ENCODE measurements around the gene MRPL11. TPM values are rescaled to one million over a fixed set of nuclear protein-coding genes. Genes with fewer than 3 reads are reported as not detected.
"Not testable (repeated sequence)": the region's sequence is repeated elsewhere in the genome, so short reads cannot be mapped to it uniquely, and the experiment has no call there.

Gene MRPL11
- total RNA-seq, 1 donor from 2014 or later, result 93.0 TPM

DNA sequence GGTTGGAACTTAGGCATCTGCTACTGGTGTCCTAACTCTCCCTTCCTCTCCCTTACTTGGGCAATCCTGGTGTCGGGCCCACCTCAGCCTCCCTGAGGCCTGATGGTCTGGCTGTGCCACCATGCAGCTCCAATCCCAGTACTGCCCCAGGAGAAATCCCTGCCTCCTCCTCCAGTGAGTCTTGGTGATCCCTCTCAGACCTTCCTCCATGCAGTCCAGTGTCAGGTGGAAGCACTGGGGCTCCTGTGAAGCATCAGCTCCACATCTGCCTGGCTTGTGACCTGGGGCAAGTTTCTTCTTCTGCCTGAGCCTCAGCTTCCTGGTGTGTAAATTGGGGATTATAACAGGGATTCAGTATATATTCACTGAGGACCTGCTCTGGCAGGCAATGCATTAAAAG is 26.3 kb upstream of the MRPL11 start:
- no peak overlapping the region for H3K4me3 Mint-ChIP-seq
- intact Hi-C loops (cut with micrococcal nuclease), result loop anchor here (5.0 kb wide), 1 partner anchor 152 kb away; the partner anchor contains the start of gene RBM14
- no peaks in the 10 kb centered on the region for H3K27me3 Mint-ChIP-seq (ENCODE audit: insufficient read depth)
- DNase-seq (ENCODE audit: low spot score), result no peak
- peaks cover 6% of the 10 kb centered on the region for H3K36me3 Mint-ChIP-seq (ENCODE audit: low read depth)
- no peak overlapping the region for H3K27ac Mint-ChIP-seq
- peaks cover 18% of the 10 kb centered on the region for H3K9me3 Mint-ChIP-seq
- peaks cover 28% of the 10 kb centered on the region for H3K4me1 Mint-ChIP-seq (ENCODE audit: low read depth)

- H3K27me3 Mint-ChIP-seq (ENCODE audit: insufficient read depth); intact Hi-C loops (cut with micrococcal nuclease); DNase-seq (ENCODE audit: low spot score); H3K4me3 Mint-ChIP-seq; H3K36me3 Mint-ChIP-seq (ENCODE audit: low read depth); H3K27ac Mint-ChIP-seq: not testable (repeated sequence)
- Mint-ChIP-seq H3K9me3 (peaks cover 18% of the 10 kb centered on the region), H3K4me1 (ENCODE audit: low read depth) (peaks cover 33% of the 10 kb centered on the region)
Observed at GRCh38 chr11:66464116-66464515, 25.5 kb upstream of the MRPL11 start.

DNA sequence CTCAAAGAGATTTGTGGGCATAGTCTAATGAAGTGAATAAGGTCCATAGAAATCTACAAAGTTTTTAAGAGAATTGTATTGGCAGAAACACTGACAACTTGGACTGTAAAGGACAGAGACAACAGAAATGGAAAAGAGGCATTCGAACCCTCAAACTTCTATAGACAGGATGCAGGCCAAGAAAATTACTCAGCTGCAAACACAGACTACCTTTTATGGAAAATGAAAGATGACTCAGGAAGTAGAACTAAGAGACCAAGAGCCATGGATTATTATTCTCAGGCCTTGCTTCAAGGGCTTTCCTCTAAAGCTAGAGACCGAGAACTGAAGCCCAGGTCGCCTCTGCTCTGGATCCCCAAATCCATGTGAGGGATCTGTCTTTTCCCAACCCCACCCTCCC is 24.3 kb upstream of the MRPL11 start:
- DNase-seq (ENCODE audit: low spot score), result no peak
- no peaks in the 10 kb centered on the region for H3K27me3 Mint-ChIP-seq (ENCODE audit: insufficient read depth)
- H3K4me3 Mint-ChIP-seq, result no peak overlapping the region
- peaks cover 35% of the 10 kb centered on the region for H3K4me1 Mint-ChIP-seq (ENCODE audit: low read depth)
- peaks cover 6% of the 10 kb centered on the region for H3K36me3 Mint-ChIP-seq (ENCODE audit: low read depth)
- peak overlapping the region; percentile 4 for H3K27ac Mint-ChIP-seq
- H3K9me3 Mint-ChIP-seq, result peaks cover 18% of the 10 kb centered on the region
- intact Hi-C loops (cut with micrococcal nuclease), result no loop called here

DNA sequence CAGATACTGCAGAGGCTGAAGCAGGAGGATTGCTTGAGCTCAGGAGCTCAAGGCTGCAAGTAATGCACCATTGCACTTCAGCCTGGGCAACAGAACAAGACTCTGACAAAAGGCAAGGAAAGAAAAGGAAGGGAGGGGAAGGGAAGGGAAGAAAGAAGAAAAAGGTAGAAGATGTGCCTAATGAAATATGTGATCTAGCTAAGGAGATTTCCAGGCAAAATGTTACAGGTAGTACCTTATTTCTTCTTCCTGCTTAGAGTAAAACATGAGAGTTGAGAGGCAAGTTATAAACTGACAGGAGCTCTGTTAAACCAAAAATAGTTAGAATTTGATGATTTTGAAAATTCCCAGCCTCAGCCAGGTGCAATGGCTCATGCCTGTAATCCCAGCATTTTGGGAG is 23.4 kb upstream of the MRPL11 start:
- intact Hi-C loops (cut with micrococcal nuclease), result no loop called here

DNA sequence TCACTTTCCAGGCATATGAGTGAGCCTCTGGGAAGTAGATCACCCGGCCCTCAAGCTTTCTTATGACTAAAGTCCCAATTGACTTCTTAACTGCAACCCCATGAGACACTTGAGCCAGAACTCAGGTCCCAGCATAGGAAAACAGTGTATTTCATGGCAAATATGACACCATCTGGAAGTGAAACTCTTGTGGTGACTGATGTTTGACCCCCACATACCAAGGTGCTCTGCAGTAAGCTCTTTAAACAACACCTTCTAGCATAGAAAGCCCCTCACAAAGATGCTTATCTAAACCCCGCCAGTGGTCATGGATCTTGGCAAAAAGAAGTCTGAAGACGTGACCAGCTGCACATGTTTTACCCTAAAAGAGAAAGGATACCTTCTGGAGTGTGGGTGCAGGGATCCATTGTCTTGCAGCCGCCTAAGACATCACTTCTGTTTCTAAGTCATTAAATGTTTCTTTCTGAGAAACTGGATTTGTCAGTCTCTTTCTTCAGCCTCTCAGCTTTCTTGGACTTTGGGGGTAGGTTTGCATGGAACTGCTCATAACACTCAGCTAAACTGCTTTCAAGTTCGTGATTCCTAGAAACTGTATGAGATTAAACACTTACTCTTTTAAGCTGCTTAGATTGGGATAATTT is 20.6 kb upstream of the MRPL11 start:
- Mint-ChIP-seq H3K36me3 (ENCODE audit: low read depth) (peaks cover 6% of the 10 kb centered on the region), H3K4me1 (ENCODE audit: low read depth) (peaks cover 36% of the 10 kb centered on the region), H3K27me3 (ENCODE audit: insufficient read depth) (no peaks in the 10 kb centered on the region), H3K4me3 (peak overlapping the region; percentile 7), H3K27ac (peak overlapping the region; percentile 58), H3K9me3 (peaks cover 18% of the 10 kb centered on the region)
- no peak for DNase-seq (ENCODE audit: low spot score)
- intact Hi-C loops (cut with micrococcal nuclease), result no loop called here

More for the DNA sequence above, 23.4 kb upstream of the MRPL11 start:
- Mint-ChIP-seq H3K27ac (no peak overlapping the region), H3K36me3 (ENCODE audit: low read depth) (peaks cover 6% of the 10 kb centered on the region), H3K27me3 (ENCODE audit: insufficient read depth) (no peaks in the 10 kb centered on the region), H3K4me1 (ENCODE audit: low read depth) (peaks cover 35% of the 10 kb centered on the region), H3K9me3 (peaks cover 18% of the 10 kb centered on the region), H3K4me3 (no peak overlapping the region)
- DNase-seq (ENCODE audit: low spot score), result no peak

- H3K27ac Mint-ChIP-seq, result no peak overlapping the region
- no peak for DNase-seq (ENCODE audit: low spot score)
- H3K4me3 Mint-ChIP-seq, result no peak overlapping the region
- H3K27me3 Mint-ChIP-seq (ENCODE audit: insufficient read depth), result no peaks in the 10 kb centered on the region
- peaks cover 37% of the 10 kb centered on the region for H3K4me1 Mint-ChIP-seq (ENCODE audit: low read depth)
- H3K36me3 Mint-ChIP-seq (ENCODE audit: low read depth), result peaks cover 4% of the 10 kb centered on the region
- H3K9me3 Mint-ChIP-seq, result peaks cover 13% of the 10 kb centered on the region
- intact Hi-C loops (cut with micrococcal nuclease), result no loop called here
Observed at GRCh38 chr11:66457826-66458225, 19.2 kb upstream of the MRPL11 start.

DNA sequence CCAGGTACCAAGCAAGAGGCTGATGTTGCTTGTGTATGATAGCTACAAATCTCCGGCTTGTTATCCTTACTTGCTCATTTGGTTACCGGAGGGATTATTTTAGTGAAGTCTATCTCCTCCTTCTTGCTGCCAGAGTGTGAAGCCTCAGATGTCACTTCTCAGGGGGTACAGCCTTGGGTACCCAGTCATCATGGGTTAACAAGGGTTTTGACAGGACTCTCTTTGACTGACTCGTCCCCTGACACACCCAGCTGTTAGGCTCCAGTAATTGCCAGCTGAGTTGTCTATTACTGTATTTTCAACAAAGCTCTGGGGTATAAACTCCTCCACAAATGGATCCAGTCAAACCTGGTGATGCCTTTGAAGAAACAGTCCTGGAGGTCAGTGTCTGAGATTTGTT is 16.2 kb upstream of the MRPL11 start:
- Mint-ChIP-seq H3K4me1 (ENCODE audit: low read depth) (peaks cover 31% of the 10 kb centered on the region), H3K9me3 (no peaks in the 10 kb centered on the region), H3K4me3 (no peak overlapping the region), H3K27ac (no peak overlapping the region), H3K27me3 (ENCODE audit: insufficient read depth) (no peaks in the 10 kb centered on the region), H3K36me3 (ENCODE audit: low read depth) (no peaks in the 10 kb centered on the region)
- intact Hi-C loops (cut with micrococcal nuclease), result no loop called here
- DNase-seq (ENCODE audit: low spot score), result no peak

DNA sequence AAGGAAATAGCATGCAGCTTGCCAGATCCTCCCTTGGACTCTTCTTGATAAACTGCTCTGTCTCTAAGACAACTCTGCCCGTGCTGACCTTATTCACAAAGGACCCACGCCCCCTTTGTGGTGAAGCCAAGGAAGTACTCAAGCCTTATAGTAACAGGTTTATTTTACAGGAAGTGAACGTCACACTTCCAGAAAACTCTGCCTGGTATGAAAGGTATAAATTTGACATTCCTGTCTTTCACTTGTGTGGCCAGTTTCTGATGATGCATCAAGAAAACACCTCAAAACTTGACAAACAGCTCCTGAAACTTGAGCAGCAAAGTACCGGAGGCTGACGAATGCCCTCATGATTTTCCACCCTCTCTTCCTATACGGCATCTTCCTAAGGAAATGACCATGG is 15.6 kb upstream of the MRPL11 start:
- Mint-ChIP-seq H3K9me3 (no peaks in the 10 kb centered on the region), H3K27me3 (ENCODE audit: insufficient read depth) (no peaks in the 10 kb centered on the region), H3K36me3 (ENCODE audit: low read depth) (no peaks in the 10 kb centered on the region), H3K4me1 (ENCODE audit: low read depth) (peaks cover 26% of the 10 kb centered on the region), H3K4me3 (no peak overlapping the region), H3K27ac (no peak overlapping the region)
- intact Hi-C loops (cut with micrococcal nuclease), result no loop called here
- no peak for DNase-seq (ENCODE audit: low spot score)

DNA sequence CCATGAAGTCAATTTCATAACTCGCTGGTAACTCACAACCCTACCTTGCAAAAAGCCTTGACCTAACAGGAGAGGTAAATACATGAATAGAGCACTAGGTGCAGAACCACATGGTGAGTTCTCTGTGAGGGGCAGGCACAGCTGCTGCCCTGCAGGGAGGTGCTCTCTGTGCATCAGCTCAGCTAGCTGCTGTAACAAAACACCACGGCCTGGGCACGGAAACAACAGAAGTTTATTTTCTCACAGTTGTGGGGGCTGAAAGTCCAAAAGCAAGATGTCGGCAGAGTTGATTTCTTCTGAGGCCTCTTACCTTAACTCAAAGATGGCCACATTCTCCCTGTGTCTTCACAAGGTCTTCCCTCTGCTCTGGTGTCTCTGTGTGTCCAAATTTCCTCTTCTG is 13.0 kb upstream of the MRPL11 start:
- no peak for DNase-seq (ENCODE audit: low spot score)
- no peaks in the 10 kb centered on the region for H3K36me3 Mint-ChIP-seq (ENCODE audit: low read depth)
- H3K27ac Mint-ChIP-seq, result no peak overlapping the region
- H3K4me3 Mint-ChIP-seq, result no peak overlapping the region
- peaks cover 17% of the 10 kb centered on the region for H3K4me1 Mint-ChIP-seq (ENCODE audit: low read depth)
- H3K27me3 Mint-ChIP-seq (ENCODE audit: insufficient read depth), result no peaks in the 10 kb centered on the region
- intact Hi-C loops (cut with micrococcal nuclease), result no loop called here
- H3K9me3 Mint-ChIP-seq, result no peaks in the 10 kb centered on the region

- Mint-ChIP-seq H3K27me3 (ENCODE audit: insufficient read depth) (peaks cover 2% of the 10 kb centered on the region), H3K36me3 (ENCODE audit: low read depth) (no peaks in the 10 kb centered on the region), H3K27ac (no peak overlapping the region), H3K9me3 (no peaks in the 10 kb centered on the region), H3K4me3 (no peak overlapping the region), H3K4me1 (ENCODE audit: low read depth) (peaks cover 17% of the 10 kb centered on the region)
- intact Hi-C loops (cut with micrococcal nuclease), result no loop called here
- DNase-seq (ENCODE audit: low spot score), result no peak
Observed at GRCh38 chr11:66450560-66450959, 11.9 kb upstream of the MRPL11 start.

DNA sequence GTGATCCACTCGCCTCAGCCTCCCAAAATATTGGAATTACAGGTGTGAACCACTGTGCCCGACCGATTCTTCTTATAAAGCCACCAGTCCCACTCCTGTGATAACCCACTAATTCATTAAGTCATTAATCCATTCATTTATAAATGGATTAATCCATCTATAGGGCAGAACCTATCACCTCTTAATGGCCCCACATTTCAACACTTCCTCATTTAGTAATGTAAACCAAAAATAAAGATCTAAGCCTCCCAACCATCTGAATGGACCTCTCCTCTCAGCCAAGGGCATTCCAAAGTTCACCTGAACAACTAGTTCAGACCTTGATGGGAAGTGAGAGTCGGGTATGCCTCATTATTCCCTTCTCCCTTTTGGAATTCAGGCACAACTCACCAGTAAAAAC is 9.9 kb upstream of the MRPL11 start:
- DNase-seq (ENCODE audit: low spot score), result no peak
- Mint-ChIP-seq H3K4me3 (no peak overlapping the region), H3K36me3 (ENCODE audit: low read depth) (peaks cover 1% of the 10 kb centered on the region), H3K27me3 (ENCODE audit: insufficient read depth) (peaks cover 6% of the 10 kb centered on the region), H3K27ac (no peak overlapping the region), H3K4me1 (ENCODE audit: low read depth) (no peaks in the 10 kb centered on the region), H3K9me3 (peaks cover 5% of the 10 kb centered on the region)
- intact Hi-C loops (cut with micrococcal nuclease), result no loop called here

- Mint-ChIP-seq H3K36me3 (ENCODE audit: low read depth) (peaks cover 1% of the 10 kb centered on the region), H3K9me3 (peaks cover 11% of the 10 kb centered on the region), H3K4me3 (no peak overlapping the region), H3K27me3 (ENCODE audit: insufficient read depth) (peaks cover 6% of the 10 kb centered on the region), H3K27ac (no peak overlapping the region), H3K4me1 (ENCODE audit: low read depth) (no peaks in the 10 kb centered on the region)
- DNase-seq (ENCODE audit: low spot score), result no peak
- intact Hi-C loops (cut with micrococcal nuclease), result no loop called here
Observed at GRCh38 chr11:66447012-66447411, 8.4 kb upstream of the MRPL11 start.

GRCh38 chr11:66443602-66444001 is 5.0 kb upstream of the MRPL11 start:
- peaks cover 11% of the 10 kb centered on the region for H3K9me3 Mint-ChIP-seq
- no peak overlapping the region for H3K4me3 Mint-ChIP-seq
- H3K27me3 Mint-ChIP-seq (ENCODE audit: insufficient read depth), result peaks cover 6% of the 10 kb centered on the region
- H3K36me3 Mint-ChIP-seq (ENCODE audit: low read depth), result peaks cover 1% of the 10 kb centered on the region
- H3K27ac Mint-ChIP-seq, result no peak overlapping the region
- peaks cover 4% of the 10 kb centered on the region for H3K4me1 Mint-ChIP-seq (ENCODE audit: low read depth)
- no peak for DNase-seq (ENCODE audit: low spot score)
- intact Hi-C loops (cut with micrococcal nuclease), result no loop called here

GRCh38 chr11:66440940-66441282 is 2.3 kb upstream of the MRPL11 start:
- H3K4me3 Mint-ChIP-seq; H3K27ac Mint-ChIP-seq; intact Hi-C loops (cut with micrococcal nuclease); DNase-seq (ENCODE audit: low spot score); H3K27me3 Mint-ChIP-seq (ENCODE audit: insufficient read depth): not testable (repeated sequence)
- peaks cover 11% of the 10 kb centered on the region for H3K9me3 Mint-ChIP-seq
- H3K4me1 Mint-ChIP-seq (ENCODE audit: low read depth), result peaks cover 17% of the 10 kb centered on the region
- peaks cover 12% of the 10 kb centered on the region for H3K36me3 Mint-ChIP-seq (ENCODE audit: low read depth)

Measured in activated T-helper 1 cell treated with anti-CD3 and anti-CD28 coated beads, Interleukin-12 subunit alpha, Interleukin-12 subunit beta, Interleukin-2, Interleukin-4 antibody, amounts not matched to agents 30 ng/mL and 10 ng/mL and 1 ng/mL, durations not matched to agents 14 hours and 24 hours and 36 hours (primary cell).